GM12878 (cell line): ENCODE results near the gene NTRK3. TPM values are rescaled to one million over a fixed set of nuclear protein-coding genes. Genes with fewer than 3 reads are reported as not detected.

ENCODE experiments used
- ATAC-seq: fragments of 200-7000 bp; cut with Tn5 transposase; 3 replicates; pipeline ENCODE4 v1.9.1; 2020; ENCODE audit warnings: mild to moderate bottlenecking, moderate library complexity
- BruUV-seq: library from RNA; stranded (reverse); fragments of 400-500 nt; replicated peaks from 2 replicates; lab custom pipeline; 2021; lab: Mats Ljungman, UMichigan
- CTCF ChIA-PET: fragments of 300-600 bp; sonication (Branson Sonifier 250); formaldehyde crosslinking; extraction: SDS; loops from one replicate; lab custom pipeline; 2021; ENCODE audit warnings: inconsistent platforms; lab: Yijun Ruan, JAX
- POLR2A ChIA-PET: fragments of 350-600 bp; formaldehyde crosslinking; extraction: SDS; loops from one replicate; lab custom pipeline; 2021; ENCODE audit warnings: inconsistent platforms; lab: Charles Lee
- RAD21 ChIA-PET: fragments of 300-600 bp; sonication (Branson Sonifier 250); formaldehyde crosslinking; loops from one replicate; lab custom pipeline; 2023; ENCODE audit warnings: antibody characterized with exemption; ENCODE audit not compliant: unreplicated experiment; lab: Charles Lee
- SMC1A ChIA-PET: fragments of 300-600 bp; sonication (Branson Sonifier 250); formaldehyde crosslinking; loops from one replicate; lab custom pipeline; 2023; ENCODE audit not compliant: unreplicated experiment, uncharacterized antibody; lab: Charles Lee
- DNase-seq: peaks from one replicate; pipeline ENCODE4 v3.0.0-alpha.2; 2011; ENCODE audit warnings: low read depth, low spot score
- FAIRE-seq: peaks from 3 replicates; lab custom pipeline; 2011; peaks lifted over from hg19 to GRCh38; lab: Jason Lieb, UNC
- H2AFZ ChIP-seq: 2 replicates; pipeline ENCODE4 v1.6.0; 2011; ENCODE audit warnings: low read depth, low read length, control low read depth; ENCODE audit not compliant: control insufficient read depth
- H3K27ac ChIP-seq: 2 replicates; pipeline ENCODE4 v1.5.1; 2011; ENCODE audit warnings: control low read depth; ENCODE audit not compliant: control insufficient read depth, insufficient read depth
- H3K27me3 ChIP-seq, 2 experiments: replicated peaks in 1 of 2; 2 replicates each; pipeline versions ENCODE4 v1.6.0 to v1.6.1; 2011; ENCODE audit warnings: low read length in 1 of 2; ENCODE audit not compliant: control insufficient read depth in 2 of 2, insufficient read depth in 2 of 2
- H3K36me3 ChIP-seq, 2 experiments: 2 replicates each; pipeline ENCODE4 v1.5.1; 2011; ENCODE audit warnings: low read length in 1 of 2; ENCODE audit not compliant: control insufficient read depth in 2 of 2, insufficient read depth in 2 of 2
- H3K4me1 ChIP-seq: 2 replicates; pipeline ENCODE4 v1.6.1; 2011; ENCODE audit warnings: mild to moderate bottlenecking, low read length, moderate library complexity, mixed read lengths; ENCODE audit not compliant: control insufficient read depth, insufficient read depth
- H3K4me2 ChIP-seq: 2 replicates; pipeline ENCODE4 v1.6.0; 2011; ENCODE audit warnings: control low read depth; ENCODE audit not compliant: control insufficient read depth, insufficient read depth
- H3K4me3 ChIP-seq: fragments of 200-600 bp; sonication (generic); 2 replicates; pipeline ENCODE4 v1.5.1; 2016
- H3K79me2 ChIP-seq: 2 replicates; pipeline ENCODE4 v1.6.0; 2011; ENCODE audit warnings: low read length; ENCODE audit not compliant: control insufficient read depth, insufficient read depth
- H3K9ac ChIP-seq: 2 replicates; pipeline ENCODE4 v1.8.0; 2011; ENCODE audit warnings: low read length, control low read depth, mixed read lengths; ENCODE audit not compliant: control insufficient read depth, insufficient read depth
- H3K9me3 ChIP-seq: replicated peaks from 3 replicates; pipeline ENCODE4 v1.5.1; 2011; ENCODE audit warnings: mild to moderate bottlenecking, low read length; ENCODE audit not compliant: control insufficient read depth, insufficient read depth
- H4K20me1 ChIP-seq: 2 replicates; pipeline ENCODE4 v1.6.0; 2011; ENCODE audit not compliant: control insufficient read depth, insufficient read depth
- EGR1 ChIP-seq, 2 experiments: IDR thresholded peaks; 1 replicate in 1 of 2; 2 replicates in 1 of 2; pipeline ENCODE4 v1.6.1; 2011 to 2012; ENCODE audit warnings: low read depth in 2 of 2, low read length in 2 of 2, borderline replicate concordance in 1 of 2, mild to moderate bottlenecking in 1 of 2, moderate library complexity in 1 of 2
- MXI1 ChIP-seq: fragments of 150-350 bp; IDR thresholded peaks from 2 replicates; pipeline ENCODE4 v1.6.1; 2011; ENCODE audit warnings: low read depth, mild to moderate bottlenecking, inconsistent platforms, low read length, improper control_type of control experiment
- RELA ChIP-seq: fragments of 450-650 bp; IDR thresholded peaks from 2 replicates; pipeline ENCODE4 v1.8.0; 2014; ENCODE audit warnings: borderline replicate concordance; ENCODE audit not compliant: partially characterized antibody
- TAF1 ChIP-seq: IDR thresholded peaks from 2 replicates; pipeline ENCODE4 v1.6.1; 2011; ENCODE audit warnings: mild to moderate bottlenecking, low read depth, low read length, borderline replicate concordance
- YBX1 ChIP-seq: fragments of 450-650 bp; IDR thresholded peaks from 2 replicates; pipeline ENCODE4 v1.6.1; 2016; ENCODE audit warnings: antibody characterized with exemption
- ZNF217 ChIP-seq: fragments of 450-650 bp; IDR thresholded peaks from 2 replicates; pipeline ENCODE4 v1.6.1; 2017; ENCODE audit warnings: antibody characterized with exemption, mild to moderate bottlenecking
- ZNF274 ChIP-seq: IDR thresholded peaks from one replicate; pipeline ENCODE4 v1.8.0; 2011; ENCODE audit not compliant: insufficient read length, insufficient read depth
- ZNF384 ChIP-seq: IDR thresholded peaks from 2 replicates; pipeline ENCODE4 v1.6.1; 2012; ENCODE audit warnings: low read depth, mild to moderate bottlenecking, low read length, improper control_type of control experiment, borderline replicate concordance
- WGBS: methylation state at CpG from one replicate; pipeline ENCODE4 v1.1.6; 2016; ENCODE audit warnings: low lambda C conversion rate; ENCODE audit not compliant: insufficient replicate concordance, insufficient coverage; ENCODE audit errors: missing lambda C conversion rate; 5-methylcytosine and 5-hydroxymethylcytosine counted together
- in situ Hi-C: fragments of 300-500 bp; cut with MboI; formaldehyde crosslinking; loops from 9 replicates; pipeline ENCODE4 v1.14.3; 2018; ENCODE audit warnings: mixed read lengths
- intact Hi-C: fragments of 100-400 bp; cut with micrococcal nuclease; formaldehyde crosslinking; loops from one replicate; pipeline ENCODE4 v1.14.2; 2022; ENCODE audit not compliant: unreplicated experiment
- polyA plus RNA-seq, 11 experiments: library from polyadenylated mRNA; depleted of rRNA in 4 of 11; unstranded in 6 of 11; stranded (reverse) in 5 of 11; fragments of >200 nt; fragmentation: Nextera tagmentation in 4 of 11; fragmentation: Illumina TruSeq in 1 of 11; extraction: Ambion mirVana in 4 of 11; extraction: Trizol in 1 of 11; gene quantifications; 1 replicate in 1 of 11; 2 replicates in 10 of 11; pipeline versions ENCODE4 v1.2.1 to v1.2.3, GENCODE V29; 2011 to 2016; ENCODE audit warnings: inconsistent platforms in 2 of 11, missing spikeins in 2 of 11, low read depth in 1 of 11
- total RNA-seq, 4 experiments: library from RNA; depleted of rRNA in 3 of 4; stranded (reverse); fragments of >200 nt in 3 of 4; fragmentation: Illumina TruSeq in 1 of 4; extraction: Trizol in 1 of 4; gene quantifications; 2 replicates each; pipeline versions ENCODE4 v1.2.1 to v1.2.3, GENCODE V29; 2013 to 2021
- TF ChIP-seq, protein P1 (sequence below): IDR thresholded peaks from 2 replicates; pipeline ENCODE4 v1.6.1; 2011; ENCODE audit warnings: low read depth, low read length, improper control_type of control experiment, borderline replicate concordance
- TF ChIP-seq, protein P2 (sequence below): IDR thresholded peaks from 2 replicates; pipeline ENCODE4 v1.6.1; 2011; ENCODE audit warnings: low read depth, mild to moderate bottlenecking, low read length, moderate library complexity, borderline replicate concordance; ENCODE audit errors: extremely low read depth
- TF ChIP-seq, protein P3 (sequence below): IDR thresholded peaks from 2 replicates; pipeline ENCODE4 v1.6.1; 2012; ENCODE audit warnings: low read depth, low read length, improper control_type of control experiment

NTRK3 gene
- total and polyA plus RNA-seq, 10 of the 15 experiments (the other 5 are each of a cell fraction or from before 2014, with no cell fraction given): not detected

DNA sequence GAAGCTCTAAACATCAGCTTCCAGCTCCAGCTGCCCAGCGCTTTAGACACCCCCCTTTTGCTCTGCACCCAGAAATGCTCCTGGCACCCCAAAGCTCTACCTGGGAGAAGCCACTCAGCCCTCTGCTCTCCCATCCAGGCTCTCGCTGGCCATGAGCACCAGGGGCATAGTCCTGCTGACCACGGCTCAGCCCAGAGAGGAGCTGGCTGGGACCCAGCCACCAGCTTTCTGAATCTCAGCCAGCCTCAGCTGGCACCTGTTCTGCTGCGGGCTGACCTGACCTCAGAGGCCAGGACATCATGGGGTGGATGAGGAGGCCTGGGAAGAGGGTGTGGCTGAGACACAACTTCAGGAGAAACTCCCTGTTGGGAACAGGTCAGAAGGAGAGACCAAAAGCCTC is 8.6 kb downstream of the NTRK3 start:
- FAIRE-seq: no peak
- Histone ChIP-seq H3K9ac (no peak overlapping the region), H3K27ac (no peak overlapping the region), H3K79me2 (no peaks in the 10 kb centered on the region), H4K20me1 (no peaks in the 10 kb centered on the region), H3K36me3 (no peaks in the 10 kb centered on the region), H3K27me3 (peaks cover 0 to 2% of the 10 kb centered on the region in 2 experiments; a peak in 2 of 4 replicates), H3K4me2 (no peak overlapping the region), H3K9me3 (no peaks in the 10 kb centered on the region), H3K4me1 (no peaks in the 10 kb centered on the region), H2AFZ (no peak overlapping the region), H3K4me3 (no peak overlapping the region)
- ChIA-PET POLR2A (no interaction called here), CTCF (interaction anchor here (0.6 to 7.0 kb wide), 9 partner anchors 11 to 1179 kb away, joined by 3 to 42 read pairs (median 3); no protein-coding TSS in a partner anchor), RAD21 (no interaction called here), SMC1A (interaction anchor here (1.7 kb wide), 1 partner anchor 27 kb away, joined by 6 read pairs; no protein-coding TSS in a partner anchor)
- no TSS peak for BruUV-seq
- TF ChIP-seq, protein P1, sequence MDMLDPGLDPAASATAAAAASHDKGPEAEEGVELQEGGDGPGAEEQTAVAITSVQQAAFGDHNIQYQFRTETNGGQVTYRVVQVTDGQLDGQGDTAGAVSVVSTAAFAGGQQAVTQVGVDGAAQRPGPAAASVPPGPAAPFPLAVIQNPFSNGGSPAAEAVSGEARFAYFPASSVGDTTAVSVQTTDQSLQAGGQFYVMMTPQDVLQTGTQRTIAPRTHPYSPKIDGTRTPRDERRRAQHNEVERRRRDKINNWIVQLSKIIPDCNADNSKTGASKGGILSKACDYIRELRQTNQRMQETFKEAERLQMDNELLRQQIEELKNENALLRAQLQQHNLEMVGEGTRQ: no peak
- TF ChIP-seq ZNF274 (no peak), ZNF217 (no peak), YBX1 (no peak), EGR1 (IDR thresholded peaks at IDR 0.05; ENCODE audit: borderline replicate concordance in 1 of 2, low read depth in 2 of 2, low read length in 2 of 2) (no peak), RELA (no peak), ZNF384 (no peak), MXI1 (no peak), TAF1 (no peak)
- TF ChIP-seq, protein P2, sequence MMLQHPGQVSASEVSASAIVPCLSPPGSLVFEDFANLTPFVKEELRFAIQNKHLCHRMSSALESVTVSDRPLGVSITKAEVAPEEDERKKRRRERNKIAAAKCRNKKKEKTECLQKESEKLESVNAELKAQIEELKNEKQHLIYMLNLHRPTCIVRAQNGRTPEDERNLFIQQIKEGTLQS: no peak
- TF ChIP-seq, protein P3, sequence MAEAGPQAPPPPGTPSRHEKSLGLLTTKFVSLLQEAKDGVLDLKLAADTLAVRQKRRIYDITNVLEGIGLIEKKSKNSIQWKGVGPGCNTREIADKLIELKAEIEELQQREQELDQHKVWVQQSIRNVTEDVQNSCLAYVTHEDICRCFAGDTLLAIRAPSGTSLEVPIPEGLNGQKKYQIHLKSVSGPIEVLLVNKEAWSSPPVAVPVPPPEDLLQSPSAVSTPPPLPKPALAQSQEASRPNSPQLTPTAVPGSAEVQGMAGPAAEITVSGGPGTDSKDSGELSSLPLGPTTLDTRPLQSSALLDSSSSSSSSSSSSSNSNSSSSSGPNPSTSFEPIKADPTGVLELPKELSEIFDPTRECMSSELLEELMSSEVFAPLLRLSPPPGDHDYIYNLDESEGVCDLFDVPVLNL: no peak
- 19% methylated on average over 4 of the region's 4 CpGs for WGBS
- intact Hi-C loops: loop anchor here (1.0 to 10.0 kb wide), 3 partner anchors 83 to 1321 kb away; no protein-coding TSS in a partner anchor
- DNase-seq: no peak
- no peak for ATAC-seq
- in situ Hi-C loops: no loop called here
